GM19023 (cell line): ENCODE data around the gene MUL1.

Source experiments
- ATAC-seq: cut with Tn5 transposase; IDR thresholded peaks from one replicate; pipeline ENCODE4 v1.9.1; 2021; ENCODE audit warnings: mild to moderate bottlenecking, moderate library complexity; ENCODE audit not compliant: unreplicated experiment

The MUL1 gene

DNA sequence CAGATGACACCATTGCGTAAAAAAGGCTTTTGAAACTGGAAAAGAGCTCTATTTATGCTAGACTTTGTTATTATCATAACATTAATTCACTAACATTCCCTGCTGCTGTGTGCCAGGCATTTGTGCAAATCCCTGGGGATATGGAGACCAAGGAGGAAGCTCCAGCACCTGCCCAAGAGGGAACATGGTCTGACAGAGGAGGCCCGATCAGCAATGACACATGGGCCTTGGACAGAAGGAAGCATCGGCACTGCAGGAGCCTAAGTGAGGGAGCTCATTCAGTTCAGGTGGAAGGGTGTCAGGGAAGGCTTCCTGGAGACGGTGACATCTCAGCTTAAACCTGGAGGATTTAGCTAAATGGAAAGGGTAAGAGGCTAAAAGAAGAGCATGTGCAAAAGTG, 35.8 kb downstream of the MUL1 start:
- ATAC-seq: no peak

DNA sequence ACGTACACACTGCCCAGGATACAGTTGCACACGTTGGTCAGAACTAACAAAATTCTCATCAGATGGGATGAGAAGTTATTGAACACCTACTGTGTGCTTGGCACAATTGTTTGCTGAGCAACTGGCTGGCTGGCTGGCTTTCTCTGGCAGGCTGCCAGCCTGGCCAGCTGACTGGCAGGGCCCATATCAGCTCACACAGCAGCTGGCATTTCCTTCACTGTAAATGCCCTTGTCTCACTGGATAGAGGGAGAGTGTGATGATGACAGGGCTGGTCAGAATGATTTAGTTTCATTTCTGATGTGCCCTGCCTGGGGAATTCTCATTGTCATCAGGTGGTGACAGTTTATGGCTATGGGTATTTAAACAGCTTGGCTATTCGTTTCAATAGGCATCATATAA, 37.8 kb downstream of the MUL1 start:
- no peak for ATAC-seq

DNA sequence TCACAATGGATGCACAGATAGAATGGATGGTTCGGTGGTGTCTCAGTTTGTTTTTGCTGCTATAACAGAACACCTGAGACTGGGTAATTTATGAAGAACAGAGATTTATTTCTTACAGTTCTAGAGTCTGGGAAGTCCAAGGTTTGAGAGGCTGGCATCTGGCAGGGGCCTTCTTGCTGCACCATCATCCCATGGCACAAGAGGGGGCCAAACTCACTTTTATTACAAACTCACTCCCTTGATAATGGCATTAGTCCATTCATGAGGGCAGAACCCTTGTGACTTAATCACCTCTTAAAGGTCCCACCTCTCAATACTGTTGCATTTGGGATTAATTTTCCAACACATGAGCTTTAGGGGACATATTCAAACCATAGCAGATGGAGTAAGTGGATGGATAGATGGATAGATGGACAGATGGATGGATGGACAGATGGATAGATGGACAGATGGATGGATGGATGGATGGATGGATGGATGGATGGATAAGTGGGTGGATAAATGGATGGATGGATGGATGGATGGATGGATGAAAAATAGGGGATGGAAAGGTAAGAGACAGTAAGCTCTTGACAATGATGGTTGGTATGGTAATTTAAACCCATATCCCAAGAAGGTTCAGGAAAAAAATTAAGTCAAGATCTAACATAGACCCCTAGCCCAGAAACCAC, 38.4 kb downstream of the MUL1 start:
- ATAC-seq: no peak

DNA sequence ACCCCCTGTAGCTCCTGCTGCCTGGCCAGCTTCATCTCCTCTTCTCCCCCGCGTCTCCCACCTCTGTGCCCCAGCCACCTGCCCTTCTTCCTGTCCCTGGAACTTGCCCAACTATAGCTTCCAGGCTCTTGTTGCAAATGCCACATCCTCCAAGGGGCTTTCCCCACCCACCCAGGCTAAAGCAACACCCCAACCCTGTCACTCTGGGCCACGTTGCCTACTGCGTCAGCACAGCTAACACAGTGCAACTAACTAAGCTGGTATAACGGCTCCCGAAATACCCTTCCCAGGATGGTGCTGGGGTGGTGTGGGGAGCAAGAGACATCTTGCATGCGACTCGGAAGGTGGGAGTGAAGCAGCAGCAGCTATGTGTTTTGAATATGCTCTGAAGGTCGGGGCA, 41.7 kb downstream of the MUL1 start:
- no peak for ATAC-seq

DNA sequence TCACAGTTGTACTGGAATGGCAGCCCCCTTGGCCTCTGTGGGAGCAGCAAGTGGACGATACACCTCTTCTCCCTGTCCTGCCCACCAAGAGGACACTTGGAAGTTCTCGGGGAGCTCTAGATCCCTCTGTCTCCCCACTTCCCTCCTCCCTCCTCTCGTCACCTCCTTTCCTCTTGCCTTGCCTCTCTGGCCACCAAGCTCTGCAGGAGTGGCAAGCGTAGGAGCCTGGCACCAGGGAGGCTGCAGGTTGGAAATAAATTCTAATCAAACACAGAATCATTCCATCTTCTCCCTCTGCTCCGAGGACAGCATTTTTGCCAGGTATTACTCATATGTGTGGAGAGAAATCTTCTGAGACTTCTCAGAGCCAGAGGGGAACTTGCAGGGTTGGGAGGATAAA, 42.8 kb downstream of the MUL1 start:
- ATAC-seq: no peak

DNA sequence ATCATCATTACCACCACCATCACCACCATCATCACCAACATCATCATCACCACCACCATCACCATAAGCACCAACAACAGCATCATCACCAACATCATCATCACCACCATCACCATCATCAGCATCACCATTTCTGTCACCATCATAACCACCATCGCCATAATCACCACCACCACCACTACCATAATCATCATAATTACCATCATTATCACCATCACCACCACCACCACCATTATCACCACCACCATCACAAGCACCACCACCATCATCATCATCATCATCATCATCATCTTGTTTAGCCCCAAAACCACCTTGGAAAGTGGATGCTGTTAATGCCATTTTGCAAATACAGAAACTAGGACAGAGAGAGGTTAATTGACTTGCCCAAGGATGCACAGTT, 44.4 kb downstream of the MUL1 start:
- ATAC-seq: no peak

DNA sequence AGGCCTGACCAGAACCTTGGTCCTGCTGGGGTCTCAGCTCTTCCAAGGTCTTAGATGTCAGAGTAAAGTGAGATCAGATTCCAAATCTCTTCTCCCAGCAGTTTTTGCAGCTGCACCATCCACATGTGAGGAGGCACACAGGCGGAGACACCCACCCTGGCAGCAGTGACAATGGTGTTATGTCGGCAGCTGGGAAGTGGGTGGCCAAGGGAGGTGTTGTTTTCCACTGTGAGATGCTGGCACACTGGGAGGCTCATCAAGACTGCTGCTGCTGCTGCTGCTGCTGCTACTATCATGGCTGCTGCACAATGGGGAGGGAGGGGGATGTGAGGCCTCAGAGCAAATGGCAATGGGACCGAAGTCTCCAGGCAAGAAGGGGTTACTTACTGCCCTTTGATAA, 45.6 kb downstream of the MUL1 start:
- ATAC-seq: no peak

DNA sequence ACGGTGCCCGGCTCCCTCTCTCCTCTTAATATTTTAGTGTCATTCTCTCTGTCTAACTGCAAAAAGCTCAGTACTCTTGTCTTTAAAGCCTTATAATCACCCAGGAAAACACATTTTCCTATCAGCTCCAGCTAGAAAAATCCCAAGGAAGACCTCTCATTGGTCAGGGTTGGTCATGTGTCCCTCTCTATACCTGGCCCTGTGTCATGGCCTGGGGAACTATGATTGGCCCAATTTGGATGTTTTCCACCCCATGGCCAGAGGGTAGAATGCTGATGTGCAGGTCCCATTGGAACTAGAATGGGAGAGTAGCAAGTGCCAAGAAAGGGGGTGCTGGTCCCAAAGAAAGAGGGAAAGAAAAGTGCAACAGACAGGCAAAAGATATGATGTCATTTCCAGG, 49.2 kb downstream of the MUL1 start:
- ATAC-seq: no peak

DNA sequence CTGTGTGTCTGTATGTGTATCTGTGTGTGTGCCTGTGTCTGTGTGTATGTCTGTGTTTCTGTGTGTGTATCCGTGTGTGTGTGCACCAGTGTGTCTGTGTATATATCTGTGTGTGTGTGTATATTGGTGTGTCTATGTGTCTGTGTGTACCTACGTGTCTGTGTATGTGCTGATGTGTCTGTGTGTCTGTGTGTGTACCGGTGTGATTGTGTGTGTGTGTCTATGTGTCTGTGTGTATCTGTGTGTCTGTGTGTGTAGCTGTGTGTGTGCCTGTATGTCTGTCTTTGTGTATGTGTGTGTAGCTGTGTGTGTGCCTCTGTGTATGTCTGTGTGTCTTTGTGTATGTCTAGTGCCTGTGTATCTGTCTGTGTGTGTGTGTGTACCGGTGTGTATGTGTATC, 53.9 kb downstream of the MUL1 start:
- no peak for ATAC-seq

DNA sequence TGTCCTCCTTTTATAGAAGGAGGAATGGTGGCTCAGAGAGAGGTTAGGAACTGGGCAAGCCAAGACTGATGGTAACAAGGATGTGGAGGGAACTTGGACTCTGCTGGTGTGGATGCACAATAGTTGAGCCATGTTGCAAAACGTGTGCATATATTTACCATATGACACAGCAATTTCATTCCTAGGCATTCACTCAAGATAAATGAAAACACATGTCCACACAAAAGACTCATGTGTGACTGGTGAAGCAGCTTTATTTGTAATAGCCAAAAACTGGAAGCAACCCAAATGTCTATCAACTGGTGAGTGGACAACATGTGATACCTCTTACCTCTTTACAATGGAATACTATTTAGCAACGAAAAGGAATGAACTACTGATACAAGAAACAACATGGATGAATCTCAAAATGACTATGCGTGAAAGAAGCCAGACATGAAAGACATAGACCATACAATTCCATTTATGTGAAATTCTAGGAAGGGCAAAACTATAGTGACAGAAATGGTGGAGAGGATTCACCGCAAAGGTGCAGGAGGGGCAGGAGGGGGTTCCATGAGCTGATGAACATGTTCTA, 58.1 kb downstream of the MUL1 start:
- ATAC-seq: no peak
